Islet of Langerhans (tissue), 1 donor: ENCODE results near the gene ANKRD62.

Experiments used
- FAIRE-seq: peaks from one replicate; lab custom pipeline; 2011; peaks lifted over from hg19 to GRCh38; lab: Jason Lieb, UNC

Gene ANKRD62

GRCh38 chr18:12093520-12094257, at the start of gene ANKRD62:
TSS of gene ANKRD62 (plus strand) at chr18:12093843. CDS start at chr18:12094018, 175 bp downstream.
- FAIRE-seq: no peak

GRCh38 chr18:12044591-12044990, 49.1 kb upstream of the ANKRD62 start:
- FAIRE-seq: no peak

- no peak for FAIRE-seq
Observed at GRCh38 chr18:12046046-12046750, 47.4 kb upstream of the ANKRD62 start.

GRCh38 chr18:12046751-12047335, 46.8 kb upstream of the ANKRD62 start:
- no peak for FAIRE-seq

- FAIRE-seq: no peak
Observed at GRCh38 chr18:12048010-12048826, 45.4 kb upstream of the ANKRD62 start.

GRCh38 chr18:12048827-12049175, 44.8 kb upstream of the ANKRD62 start:
- FAIRE-seq: no peak

- FAIRE-seq: no peak
Observed at GRCh38 chr18:12049978-12050811, 43.4 kb upstream of the ANKRD62 start.

- FAIRE-seq: no peak
Observed at GRCh38 chr18:12052866-12053265, 40.8 kb upstream of the ANKRD62 start.

GRCh38 chr18:12053289-12053688, 40.4 kb upstream of the ANKRD62 start:
- no peak for FAIRE-seq

GRCh38 chr18:12056034-12056883, 37.4 kb upstream of the ANKRD62 start:
- FAIRE-seq: no peak

GRCh38 chr18:12056884-12057402, 36.7 kb upstream of the ANKRD62 start:
- no peak for FAIRE-seq

GRCh38 chr18:12057419-12058039, 36.1 kb upstream of the ANKRD62 start:
- FAIRE-seq: no peak

- FAIRE-seq: no peak
Observed at GRCh38 chr18:12059334-12060181, 34.1 kb upstream of the ANKRD62 start.

GRCh38 chr18:12060182-12060870, 33.3 kb upstream of the ANKRD62 start:
- no peak for FAIRE-seq

GRCh38 chr18:12061685-12062084, 32.0 kb upstream of the ANKRD62 start:
- FAIRE-seq: no peak

- FAIRE-seq: no peak
Observed at GRCh38 chr18:12062974-12063373, 30.7 kb upstream of the ANKRD62 start.

GRCh38 chr18:12064086-12064763, 29.4 kb upstream of the ANKRD62 start:
- no peak for FAIRE-seq

- no peak for FAIRE-seq
Observed at GRCh38 chr18:12065397-12065796, 28.2 kb upstream of the ANKRD62 start.
